WTC11 (cell line): Measurements from ENCODE around the gene CACNA1D. TPM values are rescaled to one million over a fixed set of nuclear protein-coding genes. Genes with fewer than 3 reads are reported as not detected.

Source experiments
- ATAC-seq: fragments of 200-7000 bp; cut with Tn5 transposase; 2 replicates; pipeline ENCODE4 v1.10.0; 2021; ENCODE audit warnings: mild to moderate bottlenecking, moderate library complexity
- CTCF ChIA-PET: fragments of 300-600 bp; sonication (Branson Sonifier 250); formaldehyde crosslinking; loops from one replicate; lab custom pipeline; 2021; ENCODE audit warnings: antibody characterized with exemption; lab: Charles Lee
- POLR2A ChIA-PET: fragments of 350-600 bp; sonication (Branson Sonifier 250); formaldehyde crosslinking; loops from one replicate; lab custom pipeline; 2021; ENCODE audit warnings: antibody characterized with exemption; lab: Charles Lee
- DNase-seq: peaks from one replicate; pipeline ENCODE4 v3.0.0; 2021; ENCODE audit warnings: low spot score
- H3K27ac Mint-ChIP-seq: 2 replicates; pipeline ENCODE4 v1.8.0; 2021; ENCODE audit warnings: mixed read lengths
- H3K27me3 Mint-ChIP-seq: 2 replicates; pipeline ENCODE4 v1.8.0; 2021; ENCODE audit warnings: low read depth, mild to moderate bottlenecking, moderate library complexity, mixed read lengths
- H3K36me3 Mint-ChIP-seq: 2 replicates; pipeline ENCODE4 v1.8.0; 2021; ENCODE audit warnings: mixed read lengths
- H3K4me1 Mint-ChIP-seq: 2 replicates; pipeline ENCODE4 v1.8.0; 2022; ENCODE audit warnings: mixed read lengths
- H3K4me3 Mint-ChIP-seq: 2 replicates; pipeline ENCODE4 v1.8.0; 2021; ENCODE audit warnings: mild to moderate bottlenecking, moderate library complexity, mixed read lengths
- H3K9me3 Mint-ChIP-seq: 2 replicates; pipeline ENCODE4 v1.8.0; 2021; ENCODE audit warnings: mixed read lengths
- ATF3 ChIP-seq: sonication (generic); formaldehyde crosslinking; conservative IDR thresholded peaks from 2 replicates; pipeline ENCODE4 v1.8.1; 2022; ENCODE audit warnings: mild to moderate bottlenecking, missing genetic modification reagents
- ATF6 ChIP-seq: sonication (generic); formaldehyde crosslinking; IDR thresholded peaks from 2 replicates; pipeline ENCODE4 v1.8.1; 2023; ENCODE audit warnings: mild to moderate bottlenecking, missing genetic modification reagents
- CREB1 ChIP-seq: sonication (generic); formaldehyde crosslinking; IDR thresholded peaks from 2 replicates; pipeline ENCODE4 v1.8.0; 2023; ENCODE audit warnings: mild to moderate bottlenecking, missing genetic modification reagents
- E2F1 ChIP-seq: sonication (generic); formaldehyde crosslinking; IDR thresholded peaks from 2 replicates; pipeline ENCODE4 v1.8.0; 2022; ENCODE audit warnings: mild to moderate bottlenecking, missing genetic modification reagents
- ETV6 ChIP-seq: sonication (generic); formaldehyde crosslinking; IDR thresholded peaks from 2 replicates; pipeline ENCODE4 v1.8.1; 2022; ENCODE audit warnings: mild to moderate bottlenecking, missing genetic modification reagents
- GABPB1 ChIP-seq: sonication (generic); formaldehyde crosslinking; IDR thresholded peaks from 2 replicates; pipeline ENCODE4 v1.8.1; 2023; ENCODE audit warnings: mild to moderate bottlenecking, missing genetic modification reagents
- HMGA2 ChIP-seq: fragments of 250-450 bp; sonication (Bioruptor Pico); IDR thresholded peaks from 2 replicates; pipeline ENCODE4 v1.4.0; 2021; ENCODE audit warnings: mild to moderate bottlenecking, moderate library complexity
- HMGXB4 ChIP-seq: sonication (generic); formaldehyde crosslinking; IDR thresholded peaks from 2 replicates; pipeline ENCODE4 v1.8.1; 2023; ENCODE audit warnings: mild to moderate bottlenecking, moderate library complexity, missing genetic modification reagents
- KAT7 ChIP-seq: sonication (generic); formaldehyde crosslinking; IDR thresholded peaks from 2 replicates; pipeline ENCODE4 v1.8.1; 2023; ENCODE audit warnings: missing genetic modification reagents, mild to moderate bottlenecking, borderline replicate concordance
- MAX ChIP-seq: sonication (generic); formaldehyde crosslinking; IDR thresholded peaks from 2 replicates; pipeline ENCODE4 v1.8.0; 2022; ENCODE audit warnings: mild to moderate bottlenecking, missing genetic modification reagents
- MYBL2 ChIP-seq: sonication (generic); formaldehyde crosslinking; IDR thresholded peaks from 2 replicates; pipeline ENCODE4 v1.8.1; 2023; ENCODE audit warnings: mild to moderate bottlenecking, moderate library complexity, missing genetic modification reagents
- NR1H2 ChIP-seq: sonication (generic); formaldehyde crosslinking; IDR thresholded peaks from 2 replicates; pipeline ENCODE4 v1.9.0; 2021; ENCODE audit warnings: mild to moderate bottlenecking, moderate library complexity, missing genetic modification reagents
- PREB ChIP-seq: sonication (generic); formaldehyde crosslinking; IDR thresholded peaks from 2 replicates; pipeline ENCODE4 v1.8.1; 2022; ENCODE audit warnings: mild to moderate bottlenecking, missing genetic modification reagents, moderate library complexity, borderline replicate concordance
- ZBTB21 ChIP-seq: sonication (generic); formaldehyde crosslinking; IDR thresholded peaks from 2 replicates; pipeline ENCODE4 v1.8.1; 2023; ENCODE audit warnings: mild to moderate bottlenecking, missing genetic modification reagents, borderline replicate concordance
- ZNF121 ChIP-seq: sonication (generic); formaldehyde crosslinking; IDR thresholded peaks from 2 replicates; pipeline ENCODE4 v1.8.0; 2023; ENCODE audit warnings: missing genetic modification reagents
- ZNF281 ChIP-seq: sonication (generic); formaldehyde crosslinking; IDR thresholded peaks from 2 replicates; pipeline ENCODE4 v1.8.0; 2023; ENCODE audit warnings: mild to moderate bottlenecking, missing genetic modification reagents
- ZNF396 ChIP-seq: fragments of 250-450 bp; sonication (Bioruptor Pico); IDR thresholded peaks from 2 replicates; pipeline ENCODE4 v1.8.0; 2021; ENCODE audit warnings: mild to moderate bottlenecking, moderate library complexity, borderline replicate concordance
- ZNF416 ChIP-seq: fragments of 250-450 bp; sonication (Bioruptor Pico); IDR thresholded peaks from 2 replicates; pipeline ENCODE4 v1.9.0; 2021; ENCODE audit warnings: mild to moderate bottlenecking, inconsistent platforms
- ZNF532 ChIP-seq: fragments of 250-450 bp; sonication (Bioruptor Pico); IDR thresholded peaks from 2 replicates; pipeline ENCODE4 v1.9.0; 2021; ENCODE audit warnings: mild to moderate bottlenecking, borderline replicate concordance
- ZSCAN18 ChIP-seq: fragments of 250-450 bp; sonication (Bioruptor Pico); IDR thresholded peaks from 2 replicates; pipeline ENCODE4 v2.1.2; 2022; ENCODE audit warnings: mild to moderate bottlenecking, moderate library complexity
- total RNA-seq: library from RNA; stranded (reverse); gene quantifications from 3 replicates; pipeline ENCODE4 v1.2.3, GENCODE V29; 2021

The CACNA1D gene
- total RNA-seq, 1 experiment from 2014 or later: 2.3 TPM

- TF ChIP-seq ZNF532 (no peak), KAT7 (CRISPR knock-in tag) (no peak), ATF3 (no peak), ETV6 (CRISPR knock-in tag) (no peak), HMGXB4 (no peak), ZSCAN18 (CRISPR knock-in tag) (no peak), CREB1 (CRISPR knock-in tag) (no peak), PREB (CRISPR knock-in tag) (no peak), ATF6 (CRISPR knock-in tag) (no peak), HMGA2 (CRISPR knock-in tag) (no peak)
Observed at GRCh38 chr3:53707222-53707621, 212.8 kb downstream of the CACNA1D start (continued).

GRCh38 chr3:53708001-53708621 lies 213.7 kb downstream of the CACNA1D start:
- Mint-ChIP-seq H3K27ac (no peak overlapping the region), H3K9me3 (no peaks in the 10 kb centered on the region), H3K4me1 (peaks cover 6% of the 10 kb centered on the region), H3K27me3 (no peaks in the 10 kb centered on the region; the same call in 1 of the 2 replicates), H3K36me3 (no peaks in the 10 kb centered on the region), H3K4me3 (no peak overlapping the region)
- ATAC-seq: no peak
- ChIA-PET CTCF (interaction anchor here (0.8 to 1.5 kb wide), 6 partner anchors 11 to 216 kb away, joined by 3 to 4 read pairs (median 3); no protein-coding TSS in a partner anchor), POLR2A (no interaction called here)
- DNase-seq: no peak
- no peak for TF ChIP-seq ZBTB21
- TF ChIP-seq ZNF396 (CRISPR knock-in tag): no peak
- no peak for TF ChIP-seq ZNF121 (CRISPR knock-in tag)
- TF ChIP-seq GABPB1: no peak
- no peak for TF ChIP-seq MYBL2 (CRISPR knock-in tag)
- TF ChIP-seq ZNF416 (CRISPR knock-in tag): no peak
- no peak for TF ChIP-seq E2F1 (CRISPR knock-in tag)
- TF ChIP-seq NR1H2: no peak
- TF ChIP-seq MAX (CRISPR knock-in tag): no peak
- no peak for TF ChIP-seq ZNF281 (CRISPR knock-in tag)
